Adrenal gland (tissue), 5 donors: ENCODE data around the gene KDM6B.

Experiments
- CTCF ChIP-seq, 6 experiments: fragments of 450-650 bp in 4 of 6; fragments of 200-600 bp in 2 of 6; sonication (generic) in 1 of 6; IDR thresholded peaks; 1 replicate in 5 of 6; 2 replicates in 1 of 6; pipeline versions ENCODE4 v1.5.1 to v1.8.0; 2016 to 2021; ENCODE audit warnings: antibody characterized with exemption in 6 of 6, mild to moderate bottlenecking in 2 of 6, moderate library complexity in 1 of 6
- POLR2A ChIP-seq, 2 donors: fragments of 450-650 bp; IDR thresholded peaks; one replicate each; pipeline ENCODE4 v1.6.1; 2017; ENCODE audit warnings: antibody characterized with exemption in 2 of 2, mild to moderate bottlenecking in 2 of 2, moderate library complexity in 1 of 2
- donor health status: DM: no; HTN: no; CAD: no.

GRCh38 chr17:7823581-7824001 lies 10.4 kb upstream of the KDM6B start:
- TF ChIP-seq CTCF (IDR thresholded peaks at IDR 0.05), result no peak
- no peak for TF ChIP-seq POLR2A (IDR thresholded peaks at IDR 0.05)
